ENCODE data around the gene SSH2.

DNA sequence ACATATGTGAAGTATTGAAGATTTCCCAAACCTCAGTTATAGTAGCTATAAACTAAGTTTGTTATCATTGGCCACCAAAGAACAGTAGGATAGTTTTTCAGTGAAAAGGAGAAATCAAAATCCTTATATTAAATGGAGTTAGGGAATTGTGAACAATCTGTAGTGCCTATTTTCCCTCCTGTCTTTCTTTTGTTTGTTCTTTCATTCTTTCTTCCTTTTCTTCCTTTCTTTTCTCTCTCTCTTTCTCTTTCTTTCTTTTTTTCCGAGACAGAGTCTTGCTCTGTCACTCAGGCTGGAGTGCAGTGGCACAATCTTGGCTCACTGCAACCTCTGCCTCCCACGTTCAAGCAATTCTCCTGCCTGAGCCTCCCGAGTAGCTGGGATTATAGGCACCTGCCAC lies 48.8 kb downstream of the SSH2 start:
- TF ChIP-seq, protein P1, sequence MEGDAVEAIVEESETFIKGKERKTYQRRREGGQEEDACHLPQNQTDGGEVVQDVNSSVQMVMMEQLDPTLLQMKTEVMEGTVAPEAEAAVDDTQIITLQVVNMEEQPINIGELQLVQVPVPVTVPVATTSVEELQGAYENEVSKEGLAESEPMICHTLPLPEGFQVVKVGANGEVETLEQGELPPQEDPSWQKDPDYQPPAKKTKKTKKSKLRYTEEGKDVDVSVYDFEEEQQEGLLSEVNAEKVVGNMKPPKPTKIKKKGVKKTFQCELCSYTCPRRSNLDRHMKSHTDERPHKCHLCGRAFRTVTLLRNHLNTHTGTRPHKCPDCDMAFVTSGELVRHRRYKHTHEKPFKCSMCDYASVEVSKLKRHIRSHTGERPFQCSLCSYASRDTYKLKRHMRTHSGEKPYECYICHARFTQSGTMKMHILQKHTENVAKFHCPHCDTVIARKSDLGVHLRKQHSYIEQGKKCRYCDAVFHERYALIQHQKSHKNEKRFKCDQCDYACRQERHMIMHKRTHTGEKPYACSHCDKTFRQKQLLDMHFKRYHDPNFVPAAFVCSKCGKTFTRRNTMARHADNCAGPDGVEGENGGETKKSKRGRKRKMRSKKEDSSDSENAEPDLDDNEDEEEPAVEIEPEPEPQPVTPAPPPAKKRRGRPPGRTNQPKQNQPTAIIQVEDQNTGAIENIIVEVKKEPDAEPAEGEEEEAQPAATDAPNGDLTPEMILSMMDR (IDR thresholded peaks at IDR 0.05), result no peak
- no peak for TF ChIP-seq POLR2A (IDR thresholded peaks at IDR 0.05)

Data from ovary (tissue), 3 donors.